ENCODE measurements around the gene SCEL.
"Not testable (repeated sequence)": the region's sequence is repeated elsewhere in the genome, so short reads cannot be mapped to it uniquely, and the experiment has no call there.

The SCEL gene

DNA sequence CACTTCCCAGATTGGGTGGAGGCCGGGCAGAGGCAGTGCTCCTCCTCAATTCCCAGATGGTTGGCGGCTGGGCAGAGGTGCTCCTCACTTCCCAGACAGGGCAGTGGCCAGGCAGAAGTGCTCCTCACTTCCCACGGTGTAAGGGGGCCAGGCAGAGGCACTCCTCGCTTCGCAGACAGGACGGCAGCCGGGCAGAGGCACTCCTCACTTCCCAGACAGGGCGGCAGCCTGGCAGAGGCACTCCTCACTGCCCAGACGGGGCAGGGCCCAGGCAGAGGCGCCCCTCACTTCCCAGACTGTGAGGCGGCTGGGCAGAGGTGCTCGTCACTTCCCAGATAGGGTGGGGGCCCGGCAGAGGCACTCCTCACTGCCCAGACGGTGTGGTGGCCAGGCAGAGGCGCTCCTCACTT is 125.3 kb downstream of the SCEL start:
- H3K4me3 ChIP-seq (ENCODE audit: control insufficient read depth, low read depth, low read length) = no peak overlapping the region
- TF ChIP-seq, protein P1, sequence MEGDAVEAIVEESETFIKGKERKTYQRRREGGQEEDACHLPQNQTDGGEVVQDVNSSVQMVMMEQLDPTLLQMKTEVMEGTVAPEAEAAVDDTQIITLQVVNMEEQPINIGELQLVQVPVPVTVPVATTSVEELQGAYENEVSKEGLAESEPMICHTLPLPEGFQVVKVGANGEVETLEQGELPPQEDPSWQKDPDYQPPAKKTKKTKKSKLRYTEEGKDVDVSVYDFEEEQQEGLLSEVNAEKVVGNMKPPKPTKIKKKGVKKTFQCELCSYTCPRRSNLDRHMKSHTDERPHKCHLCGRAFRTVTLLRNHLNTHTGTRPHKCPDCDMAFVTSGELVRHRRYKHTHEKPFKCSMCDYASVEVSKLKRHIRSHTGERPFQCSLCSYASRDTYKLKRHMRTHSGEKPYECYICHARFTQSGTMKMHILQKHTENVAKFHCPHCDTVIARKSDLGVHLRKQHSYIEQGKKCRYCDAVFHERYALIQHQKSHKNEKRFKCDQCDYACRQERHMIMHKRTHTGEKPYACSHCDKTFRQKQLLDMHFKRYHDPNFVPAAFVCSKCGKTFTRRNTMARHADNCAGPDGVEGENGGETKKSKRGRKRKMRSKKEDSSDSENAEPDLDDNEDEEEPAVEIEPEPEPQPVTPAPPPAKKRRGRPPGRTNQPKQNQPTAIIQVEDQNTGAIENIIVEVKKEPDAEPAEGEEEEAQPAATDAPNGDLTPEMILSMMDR (IDR thresholded peaks at IDR 0.05; ENCODE audit: control insufficient read depth, insufficient read depth, low read depth, low read length, missing control alignments) = no peak
- DNase-seq (ENCODE audit: low read depth) = no peak

GRCh38 chr13:77662301-77662700 is 126.8 kb downstream of the SCEL start:
- H3K4me3 ChIP-seq (ENCODE audit: control insufficient read depth, low read depth, low read length); DNase-seq (ENCODE audit: low read depth): not testable (repeated sequence)

DNA sequence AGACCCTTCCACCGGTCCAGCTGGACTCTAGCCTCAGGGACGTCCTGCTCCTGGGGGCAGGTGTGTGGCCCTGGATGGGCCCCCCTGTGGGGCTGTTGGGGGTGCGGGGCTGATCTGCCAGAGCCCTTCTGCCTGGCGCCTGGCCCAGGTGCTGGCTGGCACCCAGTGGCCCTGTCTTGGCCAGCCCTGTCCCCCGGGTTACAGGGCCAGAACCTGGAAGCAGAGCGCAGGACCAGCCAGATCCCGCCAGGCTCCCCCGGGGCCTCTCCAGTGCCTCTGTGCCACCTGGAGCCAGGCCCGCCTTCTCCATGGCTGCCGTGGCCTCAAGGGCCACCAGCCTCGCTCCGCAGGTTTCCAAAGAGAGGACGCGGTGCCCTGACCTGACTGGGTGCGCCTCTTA is 127.3 kb downstream of the SCEL start:
- DNase-seq (ENCODE audit: low read depth) = not testable (repeated sequence)

GRCh38 chr13:77674852-77675251 is 139.3 kb downstream of the SCEL start:
- no peak overlapping the region for H3K4me3 ChIP-seq (ENCODE audit: control insufficient read depth, low read depth, low read length)
- TF ChIP-seq, protein P1 (IDR thresholded peaks at IDR 0.05; ENCODE audit: control insufficient read depth, insufficient read depth, low read depth, low read length, missing control alignments) = no peak
- DNase-seq (ENCODE audit: low read depth) = no peak

More for the DNA sequence above, 127.3 kb downstream of the SCEL start:
- H3K4me3 ChIP-seq (ENCODE audit: control insufficient read depth, low read depth, low read length) = not testable (repeated sequence)

- no peak overlapping the region for H3K4me3 ChIP-seq (ENCODE audit: control insufficient read depth, low read depth, low read length)
- TF ChIP-seq, protein P1 (IDR thresholded peaks at IDR 0.05; ENCODE audit: control insufficient read depth, insufficient read depth, low read depth, low read length, missing control alignments) = no peak
- no peak for DNase-seq (ENCODE audit: low read depth)
Measured at GRCh38 chr13:77678691-77679235, 143.3 kb downstream of the SCEL start.

- H3K4me3 ChIP-seq (ENCODE audit: control insufficient read depth, low read depth, low read length) = no peak overlapping the region
- DNase-seq (ENCODE audit: low read depth) = no peak
- TF ChIP-seq, protein P1 (IDR thresholded peaks at IDR 0.05; ENCODE audit: control insufficient read depth, insufficient read depth, low read depth, low read length, missing control alignments) = no peak
Measured at GRCh38 chr13:77687799-77688198, 152.3 kb downstream of the SCEL start.

DNA sequence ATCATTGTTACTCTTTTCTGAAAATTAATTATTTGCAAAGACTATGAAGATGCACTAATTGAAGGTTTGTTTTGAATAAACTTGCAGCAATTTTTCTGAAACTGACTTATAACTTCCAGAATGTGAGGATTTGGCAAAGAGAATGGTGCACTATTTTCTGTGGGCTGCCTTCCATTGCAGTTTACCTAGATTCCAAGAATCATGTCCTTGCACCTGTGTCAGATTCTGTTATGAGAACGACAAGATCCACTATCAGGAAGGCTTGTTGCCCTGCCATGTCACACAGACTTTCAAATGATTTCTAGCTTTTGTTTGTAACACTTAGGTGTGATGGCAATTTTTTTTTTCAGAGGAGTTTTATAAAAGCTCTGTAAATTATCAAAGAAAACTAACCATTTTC is 156.4 kb downstream of the SCEL start:
- H3K4me3 ChIP-seq (ENCODE audit: control insufficient read depth, low read depth, low read length) = no peak overlapping the region
- no peak for DNase-seq (ENCODE audit: low read depth)
- TF ChIP-seq, protein P1 (IDR thresholded peaks at IDR 0.05; ENCODE audit: control insufficient read depth, insufficient read depth, low read depth, low read length, missing control alignments) = no peak

All from AG09309 (cell line).